Sigmoid colon (tissue), 4 donors: ENCODE results near the gene MALSU1.

Experiments
- CTCF ChIP-seq, 4 experiments: fragments of 450-650 bp in 3 of 4; fragments of 200-600 bp in 1 of 4; IDR thresholded peaks; one replicate each; pipeline ENCODE4 v1.5.1; 2016 to 2019; ENCODE audit warnings: antibody characterized with exemption in 4 of 4, mild to moderate bottlenecking in 3 of 4, moderate library complexity in 2 of 4
- POLR2AphosphoS5 ChIP-seq, 4 donors: sonication (generic); formaldehyde crosslinking; IDR thresholded peaks; one replicate each; pipeline ENCODE4 v1.6.1; 2017; ENCODE audit warnings: antibody characterized with exemption in 4 of 4

DNA sequence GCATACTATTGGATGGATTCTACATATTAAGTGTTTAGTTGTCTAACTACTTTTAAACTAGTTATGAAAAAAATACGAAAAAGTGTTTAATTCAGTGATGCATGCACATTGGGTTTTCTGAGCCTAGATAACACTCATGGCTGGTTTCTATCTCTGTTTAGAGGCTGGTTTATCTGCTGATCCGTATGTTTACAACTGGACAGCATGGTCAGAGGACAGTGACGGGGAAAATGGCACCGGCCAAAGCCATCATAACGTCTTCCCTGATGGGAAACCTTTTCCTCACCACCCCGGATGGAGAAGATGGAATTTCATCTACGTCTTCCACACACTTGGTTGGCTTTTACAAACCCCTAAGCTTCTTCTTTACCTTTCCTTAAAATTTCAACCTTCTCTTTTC is 42.4 kb upstream of the MALSU1 start:
- TF ChIP-seq CTCF (IDR thresholded peaks at IDR 0.05) = no peak
- no peak for TF ChIP-seq POLR2AphosphoS5 (IDR thresholded peaks at IDR 0.05)
